Kidney (tissue), 14 donors: Measurements from ENCODE around the gene ZNF652. TPM values are rescaled to one million over a fixed set of nuclear protein-coding genes. Genes with fewer than 3 reads are reported as not detected.

Experiments used
- DNase-seq, 5 donors: peaks; one replicate each; pipeline ENCODE4 v3.0.0-alpha.2; 2013 to 2020
- FAIRE-seq: peaks from 2 replicates; lab custom pipeline; 2012; peaks lifted over from hg19 to GRCh38; lab: Jason Lieb, UNC
- H3K27ac ChIP-seq, 2 donors: one replicate each; pipeline ENCODE4 v1.7.0; 2013; ENCODE audit warnings: low read depth in 2 of 2, low read length in 2 of 2, inconsistent platforms in 1 of 2
- H3K27me3 ChIP-seq: one replicate; pipeline ENCODE4 v1.7.1; 2013; ENCODE audit warnings: low read length, inconsistent platforms; ENCODE audit not compliant: control insufficient read depth, insufficient read depth
- H3K36me3 ChIP-seq, 3 donors: one replicate each; pipeline versions ENCODE4 v1.7.0 to v1.7.1; 2013; ENCODE audit warnings: low read length in 3 of 3, control low read depth in 1 of 3, inconsistent platforms in 1 of 3; ENCODE audit not compliant: insufficient read depth in 3 of 3, control insufficient read depth in 2 of 3
- H3K4me1 ChIP-seq, 3 donors: one replicate each; pipeline versions ENCODE4 v1.7.0 to v1.7.1; 2013; ENCODE audit warnings: low read length in 3 of 3, inconsistent platforms in 1 of 3, low read depth in 1 of 3; ENCODE audit not compliant: control insufficient read depth in 2 of 3, insufficient read depth in 2 of 3
- H3K4me3 ChIP-seq, 3 donors: one replicate each; pipeline versions ENCODE4 v1.7.0 to v1.8.1; 2013; ENCODE audit warnings: low read length in 3 of 3, control low read depth in 1 of 3, inconsistent platforms in 1 of 3
- H3K9ac ChIP-seq, 3 donors: one replicate each; pipeline versions ENCODE4 v1.7.0 to v1.7.1; 2013; ENCODE audit warnings: low read length in 3 of 3, control low read depth in 1 of 3, inconsistent platforms in 1 of 3
- H3K9me3 ChIP-seq, 3 donors: one replicate each; pipeline versions ENCODE4 v1.7.0 to v1.7.1; 2013; ENCODE audit warnings: low read length in 3 of 3, control low read depth in 1 of 3, inconsistent platforms in 1 of 3; ENCODE audit not compliant: control insufficient read depth in 2 of 3, insufficient read depth in 1 of 3
- intact Hi-C: fragments of 100-400 bp; cut with DNase I; formaldehyde crosslinking; loops from one replicate; pipeline ENCODE4 v1.11.1; 2022
- polyA plus RNA-seq: library from polyadenylated mRNA; stranded (reverse); fragments of 350-450 nt; fragmentation: Illumina TruSeq; extraction: RNeasy Lipid Tissue Mini Kit (QIAGEN cat#74804); gene quantifications from one replicate; pipeline ENCODE4 v1.2.3, GENCODE V29; 2014; ENCODE audit warnings: low read depth, low replicate concordance; ENCODE audit not compliant: insufficient read depth
- total RNA-seq: library from RNA; stranded (reverse); fragmentation: NEBNext Ultra II Directional; extraction: Animal tissue kit (Norgen Biotek cat#: 25700); gene quantifications from one replicate; pipeline ENCODE4 v1.2.1, GENCODE V29; 2021
- TF ChIP-seq, protein P1 (sequence below): IDR thresholded peaks from 3 replicates; pipeline ENCODE4 v1.5.1; 2012; ENCODE audit warnings: mild to moderate bottlenecking, moderate library complexity, borderline replicate concordance; ENCODE audit not compliant: insufficient read depth; ENCODE audit errors: extremely low read depth
- donor health status: control.
- donor health status: control.
- donor health status: control.
- donor health status: control.
- donor health status: control.
- donor health status: DM: yes; HTN: yes; CAD: no.
- donor health status: Normal renal cell carcinoma (clear cell type).

ZNF652 gene
- total and polyA plus RNA-seq, 2 donors from 2014 or later: 30.1 to 49.0 TPM

DNA sequence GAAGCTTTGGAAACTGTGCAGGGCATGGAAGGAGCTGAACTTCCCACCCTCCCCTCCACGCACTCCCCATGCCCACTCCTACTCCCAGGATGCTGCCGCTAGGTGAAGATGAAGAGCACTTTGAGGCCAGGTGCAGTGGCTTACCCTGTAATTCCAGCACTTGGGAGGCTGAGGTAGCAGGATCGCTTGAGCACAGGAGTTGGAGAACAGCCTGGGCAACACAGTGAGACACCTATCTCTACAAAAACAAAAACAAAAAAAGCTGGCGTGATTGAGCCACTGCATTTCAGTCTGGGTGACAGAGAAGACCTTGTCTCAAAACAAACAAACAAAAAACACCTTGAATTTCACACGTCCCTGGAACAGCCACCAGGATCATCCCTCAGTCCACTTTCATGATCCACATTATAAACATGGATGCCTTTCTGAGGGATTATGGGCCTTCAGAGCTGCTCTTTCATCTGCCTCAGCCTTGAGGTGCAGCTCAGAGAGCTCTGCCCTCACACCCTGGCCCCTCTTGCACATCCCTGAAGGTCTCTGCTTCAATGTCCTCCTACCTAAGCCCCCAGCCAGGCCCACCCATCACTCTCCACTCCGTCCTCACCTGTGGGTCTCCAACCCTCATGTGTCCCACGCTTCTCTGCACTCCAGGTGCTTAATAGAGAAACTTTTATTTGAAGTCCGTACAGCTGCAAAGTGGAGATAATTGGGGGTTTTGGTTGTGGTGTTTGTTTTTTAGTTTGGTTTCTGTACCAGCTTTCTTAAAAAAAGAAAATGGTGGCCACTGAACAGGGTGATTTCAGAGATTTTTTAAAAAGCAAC lies 26.9 kb upstream of the ZNF652 start:
- FAIRE-seq: no peak
- no peak for DNase-seq
- intact Hi-C loops: no loop called here
- H3K27me3 ChIP-seq: no peaks in the 10 kb centered on the region
- TF ChIP-seq, protein P1, sequence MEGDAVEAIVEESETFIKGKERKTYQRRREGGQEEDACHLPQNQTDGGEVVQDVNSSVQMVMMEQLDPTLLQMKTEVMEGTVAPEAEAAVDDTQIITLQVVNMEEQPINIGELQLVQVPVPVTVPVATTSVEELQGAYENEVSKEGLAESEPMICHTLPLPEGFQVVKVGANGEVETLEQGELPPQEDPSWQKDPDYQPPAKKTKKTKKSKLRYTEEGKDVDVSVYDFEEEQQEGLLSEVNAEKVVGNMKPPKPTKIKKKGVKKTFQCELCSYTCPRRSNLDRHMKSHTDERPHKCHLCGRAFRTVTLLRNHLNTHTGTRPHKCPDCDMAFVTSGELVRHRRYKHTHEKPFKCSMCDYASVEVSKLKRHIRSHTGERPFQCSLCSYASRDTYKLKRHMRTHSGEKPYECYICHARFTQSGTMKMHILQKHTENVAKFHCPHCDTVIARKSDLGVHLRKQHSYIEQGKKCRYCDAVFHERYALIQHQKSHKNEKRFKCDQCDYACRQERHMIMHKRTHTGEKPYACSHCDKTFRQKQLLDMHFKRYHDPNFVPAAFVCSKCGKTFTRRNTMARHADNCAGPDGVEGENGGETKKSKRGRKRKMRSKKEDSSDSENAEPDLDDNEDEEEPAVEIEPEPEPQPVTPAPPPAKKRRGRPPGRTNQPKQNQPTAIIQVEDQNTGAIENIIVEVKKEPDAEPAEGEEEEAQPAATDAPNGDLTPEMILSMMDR: no peak
- H3K4me1 ChIP-seq: peaks cover 0 to 5% (median 0%) of the 10 kb centered on the region in 3 donors
- H3K9me3 ChIP-seq: no peaks in the 10 kb centered on the region
- no peak overlapping the region for H3K4me3 ChIP-seq
- H3K9ac ChIP-seq: no peak overlapping the region
- H3K27ac ChIP-seq: no peak overlapping the region
- H3K36me3 ChIP-seq: no peaks in the 10 kb centered on the region

DNA sequence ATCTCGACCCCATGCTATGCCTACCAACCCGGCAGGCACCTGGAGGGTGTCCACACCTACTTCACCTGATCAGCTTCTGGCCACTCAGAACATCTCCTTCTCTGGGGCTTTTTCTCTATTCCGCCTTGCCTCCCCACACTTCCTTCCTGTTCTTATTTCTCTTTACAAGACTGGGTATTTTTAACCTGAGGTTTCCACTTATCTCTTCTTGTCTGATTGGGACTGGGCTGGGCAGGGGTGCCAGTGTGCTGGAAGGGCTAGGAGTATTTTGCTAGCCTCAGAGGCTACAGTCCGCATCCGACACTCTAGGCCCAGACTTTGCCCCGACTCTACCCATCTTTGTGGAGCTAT lies 26.2 kb upstream of the ZNF652 start:
- Histone ChIP-seq H3K27me3 (no peaks in the 10 kb centered on the region), H3K27ac (no peak overlapping the region), H3K4me1 (peaks cover 0 to 5% (median 0%) of the 10 kb centered on the region in 3 donors), H3K9me3 (no peaks in the 10 kb centered on the region), H3K4me3 (no peak overlapping the region), H3K36me3 (no peaks in the 10 kb centered on the region), H3K9ac (no peak overlapping the region)
- TF ChIP-seq, protein P1: no peak
- DNase-seq (no peak), FAIRE-seq (no peak)
- intact Hi-C loops: no loop called here

DNA sequence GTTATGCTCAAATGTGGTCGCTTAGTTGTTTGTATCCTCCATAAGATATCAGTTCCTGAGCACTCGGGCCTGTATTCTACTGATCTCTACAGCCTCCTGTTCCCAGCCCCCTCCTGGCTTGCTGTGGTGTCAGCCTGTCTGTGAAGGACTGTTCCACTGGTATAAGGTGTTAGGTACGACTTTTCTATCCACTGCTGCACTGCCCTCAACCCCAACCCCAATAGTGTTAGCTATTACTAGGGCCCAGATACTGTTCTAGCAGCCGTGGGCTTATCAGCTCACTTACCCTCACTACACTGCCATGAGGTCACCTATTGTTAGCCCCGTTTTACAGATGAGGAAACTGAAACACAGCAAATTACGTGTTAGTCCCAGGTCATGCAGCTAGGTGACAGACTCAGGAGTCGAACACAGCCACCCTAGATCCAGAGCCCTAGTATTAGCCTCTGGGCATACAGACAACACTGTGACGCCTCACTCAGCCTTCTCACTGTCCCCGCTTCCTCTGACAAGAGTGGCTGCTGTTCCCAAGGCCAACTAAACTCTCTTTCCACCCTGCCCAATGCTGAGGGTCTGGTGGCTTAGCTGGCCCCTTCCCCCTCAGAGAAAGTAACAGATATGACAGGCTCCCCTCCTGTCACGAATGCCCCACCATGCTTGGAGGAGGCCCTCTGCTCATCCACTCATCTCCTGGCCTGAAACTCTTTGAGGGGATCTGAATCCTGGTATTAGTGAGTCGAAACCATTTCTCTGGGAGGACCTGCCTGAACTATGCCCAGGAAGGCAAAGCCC lies 25.6 kb upstream of the ZNF652 start:
- Histone ChIP-seq H3K27ac (no peak overlapping the region), H3K27me3 (no peaks in the 10 kb centered on the region), H3K36me3 (no peaks in the 10 kb centered on the region), H3K9me3 (no peaks in the 10 kb centered on the region), H3K4me1 (peaks cover 0 to 5% (median 0%) of the 10 kb centered on the region in 3 donors), H3K9ac (no peak overlapping the region), H3K4me3 (no peak overlapping the region)
- intact Hi-C loops: no loop called here
- FAIRE-seq (no peak), DNase-seq (no peak)
- TF ChIP-seq, protein P1: no peak
